HCT116 (cell line): Measurements from ENCODE around the gene ATP7B. TPM values are rescaled to one million over a fixed set of nuclear protein-coding genes. Genes with fewer than 3 reads are reported as not detected.

Experiments
- ATAC-seq: fragments of 200-7000 bp; cut with Tn5 transposase; 2 replicates; pipeline ENCODE4 v1.9.1; 2020; ENCODE audit warnings: mild to moderate bottlenecking, moderate library complexity
- BruUV-seq: library from RNA; stranded (reverse); fragments of 400-500 nt; replicated peaks from 2 replicates; lab custom pipeline; 2021; lab: Mats Ljungman, UMichigan
- CTCF ChIA-PET: fragments of 300-600 bp; sonication (Branson Sonifier 250); formaldehyde crosslinking; loops from one replicate; lab custom pipeline; 2021; ENCODE audit warnings: antibody characterized with exemption; lab: Charles Lee
- POLR2A ChIA-PET: fragments of 300-600, 350-600 bp; sonication (Branson Sonifier 250); formaldehyde crosslinking; loops from one replicate; lab custom pipeline; 2021; ENCODE audit warnings: antibody characterized with exemption; lab: Charles Lee
- RAD21 ChIA-PET, 2 experiments: fragments of 300-600 bp; sonication (Branson Sonifier 250); formaldehyde crosslinking; loops; one replicate each; lab custom pipeline; 2023; ENCODE audit warnings: low total read pairs in 2 of 2; ENCODE audit not compliant: uncharacterized antibody in 2 of 2, unreplicated experiment in 2 of 2, low non-redundant PET in 1 of 2; lab: Charles Lee
- DNase-seq: peaks from one replicate; pipeline ENCODE4 v3.0.0-alpha.2; 2010; ENCODE audit warnings: low read depth, low spot score
- H2AFZ ChIP-seq: fragments of 200-600 bp; shearing (Covaris generic), sonication (generic); 2 replicates; pipeline ENCODE4 v1.6.1; 2017; ENCODE audit warnings: low read depth, mixed run types, mixed read lengths, antibody characterized with exemption, low read length; ENCODE audit not compliant: poor library complexity, severe bottlenecking
- H3K27ac ChIP-seq: 2 replicates; pipeline ENCODE4 v1.5.1; 2012; ENCODE audit warnings: low read depth, low read length
- H3K27me3 ChIP-seq: fragments of 200-600 bp; sonication (generic); 2 replicates; pipeline ENCODE4 v1.6.1; 2016; ENCODE audit warnings: mixed run types, low read length, mixed read lengths; ENCODE audit not compliant: insufficient read depth
- H3K36me3 ChIP-seq, 2 experiments: fragments of 200-500 bp in 1 of 2; fragments of 200-600 bp in 1 of 2; sonication (Bioruptor generic) in 1 of 2; sonication (generic) in 1 of 2; 2 replicates each; pipeline versions ENCODE4 v1.5.1 to v1.6.1; 2014 to 2016; ENCODE audit warnings: low read length in 2 of 2, inconsistent platforms in 1 of 2, mixed read lengths in 1 of 2, mixed run types in 1 of 2; ENCODE audit not compliant: insufficient read depth in 2 of 2, control insufficient read depth in 1 of 2
- H3K4me1 ChIP-seq, 2 experiments: fragments of 200-600 bp in 1 of 2; sonication (generic) in 1 of 2; 2 replicates each; pipeline versions ENCODE4 v1.5.1 to v1.6.1; 2012 to 2017; ENCODE audit warnings: low read length in 2 of 2, inconsistent platforms in 1 of 2, mild to moderate bottlenecking in 1 of 2, mixed read lengths in 1 of 2, mixed run types in 1 of 2, moderate library complexity in 1 of 2; ENCODE audit not compliant: insufficient read depth in 2 of 2, control insufficient read depth in 1 of 2
- H3K4me2 ChIP-seq: fragments of 200-600 bp; sonication (generic); 2 replicates; pipeline ENCODE4 v1.6.1; 2017; ENCODE audit warnings: mixed run types, low read length, mixed read lengths
- H3K4me3 ChIP-seq, 2 experiments: fragments of 200-600 bp in 1 of 2; sonication (generic) in 1 of 2; replicated peaks in 1 of 2; 2 replicates each; pipeline ENCODE4 v1.5.1; 2011 to 2016; ENCODE audit warnings: low read length in 2 of 2, control low read depth in 1 of 2, low read depth in 1 of 2, mild to moderate bottlenecking in 1 of 2, mixed read lengths in 1 of 2, mixed run types in 1 of 2
- H3K79me2 ChIP-seq: fragments of 200-600 bp; sonication (generic); 2 replicates; pipeline ENCODE4 v1.6.1; 2017; ENCODE audit warnings: mild to moderate bottlenecking, mixed run types, low read length, moderate library complexity, mixed read lengths; ENCODE audit not compliant: insufficient read depth
- H3K9ac ChIP-seq: fragments of 200-600 bp; sonication (generic); 2 replicates; pipeline ENCODE4 v1.6.1; 2016; ENCODE audit warnings: low read length, mixed read lengths
- H3K9me2 ChIP-seq: fragments of 200-600 bp; sonication (generic), shearing (Covaris generic); 2 replicates; pipeline ENCODE4 v1.6.1; 2017; ENCODE audit warnings: mixed run types, mild to moderate bottlenecking, moderate library complexity; ENCODE audit not compliant: insufficient read depth
- H3K9me3 ChIP-seq, 2 experiments: fragments of 200-500 bp in 1 of 2; fragments of 200-600 bp in 1 of 2; sonication (Bioruptor generic) in 1 of 2; sonication (generic) in 1 of 2; 2 replicates each; pipeline ENCODE4 v1.6.1; 2014 to 2017; ENCODE audit warnings: low read length in 2 of 2, mixed read lengths in 2 of 2, inconsistent platforms in 1 of 2, low read depth in 1 of 2, mild to moderate bottlenecking in 1 of 2, mixed run types in 1 of 2, moderate library complexity in 1 of 2; ENCODE audit not compliant: control insufficient read depth in 1 of 2, insufficient read depth in 1 of 2
- H4K20me1 ChIP-seq: fragments of 200-600 bp; sonication (generic), shearing (Covaris generic); 2 replicates; pipeline ENCODE4 v1.6.1; 2017; ENCODE audit warnings: mixed run types, mild to moderate bottlenecking, moderate library complexity; ENCODE audit not compliant: insufficient read depth
- CEBPB ChIP-seq: IDR thresholded peaks from 2 replicates; pipeline ENCODE4 v1.6.1; 2012; ENCODE audit warnings: low read depth
- ELF1 ChIP-seq: IDR thresholded peaks from 2 replicates; pipeline ENCODE4 v1.6.1; 2012; ENCODE audit warnings: low read depth, borderline replicate concordance
- EZH2 ChIP-seq: fragments of 200-600 bp; sonication (generic); IDR thresholded peaks from 2 replicates; pipeline ENCODE4 v1.6.1; 2017; ENCODE audit warnings: antibody characterized with exemption, mixed run types
- FOSL1 ChIP-seq: IDR thresholded peaks from 2 replicates; pipeline ENCODE4 v1.6.1; 2012; ENCODE audit warnings: low read depth
- POLR2A ChIP-seq: IDR thresholded peaks from 2 replicates; pipeline ENCODE4 v1.7.0; 2011; ENCODE audit warnings: borderline replicate concordance; ENCODE audit not compliant: insufficient read depth, insufficient read length; ENCODE audit errors: extremely low read depth
- POLR2AphosphoS5 ChIP-seq: IDR thresholded peaks from 2 replicates; pipeline ENCODE4 v1.6.1; 2011; ENCODE audit warnings: mild to moderate bottlenecking, low read depth, low read length, moderate library complexity
- RAD21 ChIP-seq: IDR thresholded peaks from 2 replicates; pipeline ENCODE4 v1.6.1; 2012; ENCODE audit warnings: low read depth, mild to moderate bottlenecking
- SP1 ChIP-seq: IDR thresholded peaks from 2 replicates; pipeline ENCODE4 v1.6.1; 2012; ENCODE audit warnings: low read depth
- SRF ChIP-seq: IDR thresholded peaks from 2 replicates; pipeline ENCODE4 v1.6.1; 2012; ENCODE audit warnings: low read depth
- TCF7L2 ChIP-seq: IDR thresholded peaks from 2 replicates; pipeline ENCODE4 v1.7.0; 2011; ENCODE audit warnings: borderline replicate concordance, inconsistent platforms; ENCODE audit not compliant: insufficient read depth, insufficient read length; ENCODE audit errors: extremely low read depth
- YY1 ChIP-seq: IDR thresholded peaks from 2 replicates; pipeline ENCODE4 v1.6.1; 2011; ENCODE audit warnings: low read length, low read depth, moderate library complexity, mild to moderate bottlenecking; ENCODE audit not compliant: insufficient replicate concordance; ENCODE audit errors: extremely low read depth
- ZFX ChIP-seq: fragments of 450-650 bp; IDR thresholded peaks from 2 replicates; pipeline ENCODE4 v1.6.1; 2017
- ZNF274 ChIP-seq: fragments of 200-500 bp; sonication (Bioruptor generic); IDR thresholded peaks from 2 replicates; pipeline ENCODE4 v1.6.1; 2014; ENCODE audit warnings: mild to moderate bottlenecking, low read depth, low read length, inconsistent platforms
- intact Hi-C: fragments of 100-400 bp; cut with micrococcal nuclease; formaldehyde crosslinking; loops from 2 replicates; pipeline ENCODE4 v1.10.0; 2022
- total RNA-seq: library from RNA; stranded (reverse); gene quantifications from one replicate; pipeline ENCODE4 v1.2.1, GENCODE V29; 2021; ENCODE audit not compliant: unreplicated experiment
- TF ChIP-seq, protein P1 (sequence below): IDR thresholded peaks from 2 replicates; pipeline ENCODE4 v1.6.1; 2012
- TF ChIP-seq, protein P2 (sequence below): IDR thresholded peaks from 2 replicates; pipeline ENCODE4 v1.6.1; 2012
- TF ChIP-seq, protein P3 (sequence below), 3 experiments: fragments of 200-600 bp in 1 of 3; sonication (generic) in 1 of 3; IDR thresholded peaks in 2 of 3; conservative IDR thresholded peaks in 1 of 3; 2 replicates each; pipeline ENCODE4 v1.5.1; 2012 to 2017; ENCODE audit warnings: low read depth in 2 of 3, low read length in 2 of 3, antibody characterized with exemption in 1 of 3, borderline replicate concordance in 1 of 3, control low read depth in 1 of 3, mild to moderate bottlenecking in 1 of 3, mixed read lengths in 1 of 3, mixed run types in 1 of 3, moderate library complexity in 1 of 3; ENCODE audit not compliant: insufficient read depth in 1 of 3

Gene ATP7B
- total RNA-seq, 1 experiment from 2014 or later = 10.3 TPM

DNA sequence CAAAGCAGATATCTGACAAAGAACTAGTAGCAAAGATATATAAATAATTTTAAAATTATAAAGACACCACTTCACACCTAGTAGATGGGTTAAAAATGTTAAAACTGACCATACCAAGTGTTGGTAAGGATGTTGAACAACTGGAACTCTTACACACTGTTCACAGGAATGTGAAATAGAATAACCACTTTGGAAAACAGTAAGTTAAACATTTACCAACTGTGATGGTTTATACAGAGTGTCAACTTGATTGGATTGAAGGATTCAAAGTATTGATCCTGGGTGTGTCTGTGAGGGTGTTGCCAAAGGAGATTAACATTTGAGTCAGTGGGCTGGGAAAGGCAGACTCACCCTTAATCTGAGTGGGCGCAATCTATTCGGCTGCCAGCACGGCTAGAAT, 32.4 kb upstream of the ATP7B start:
- no peak overlapping the region for H3K9ac ChIP-seq

More for the DNA sequence above, 32.4 kb upstream of the ATP7B start:
- no peak overlapping the region for H3K4me2 ChIP-seq
- TF ChIP-seq POLR2A = no peak
- no peak for TF ChIP-seq ZNF274
- TF ChIP-seq EZH2 = no peak
- no peak for TF ChIP-seq ZFX
- no peak for TF ChIP-seq SRF
- no peak for TF ChIP-seq CEBPB
- TF ChIP-seq RAD21 = no peak
- no peak for TF ChIP-seq TCF7L2
- no peak for TF ChIP-seq SP1
- TF ChIP-seq, protein P1, sequence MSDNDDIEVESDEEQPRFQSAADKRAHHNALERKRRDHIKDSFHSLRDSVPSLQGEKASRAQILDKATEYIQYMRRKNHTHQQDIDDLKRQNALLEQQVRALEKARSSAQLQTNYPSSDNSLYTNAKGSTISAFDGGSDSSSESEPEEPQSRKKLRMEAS = no peak
- no peak for TF ChIP-seq FOSL1
- TF ChIP-seq ELF1 = no peak
- TF ChIP-seq, protein P2, sequence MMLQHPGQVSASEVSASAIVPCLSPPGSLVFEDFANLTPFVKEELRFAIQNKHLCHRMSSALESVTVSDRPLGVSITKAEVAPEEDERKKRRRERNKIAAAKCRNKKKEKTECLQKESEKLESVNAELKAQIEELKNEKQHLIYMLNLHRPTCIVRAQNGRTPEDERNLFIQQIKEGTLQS = no peak
- TF ChIP-seq POLR2AphosphoS5 = no peak
- TF ChIP-seq, protein P3, sequence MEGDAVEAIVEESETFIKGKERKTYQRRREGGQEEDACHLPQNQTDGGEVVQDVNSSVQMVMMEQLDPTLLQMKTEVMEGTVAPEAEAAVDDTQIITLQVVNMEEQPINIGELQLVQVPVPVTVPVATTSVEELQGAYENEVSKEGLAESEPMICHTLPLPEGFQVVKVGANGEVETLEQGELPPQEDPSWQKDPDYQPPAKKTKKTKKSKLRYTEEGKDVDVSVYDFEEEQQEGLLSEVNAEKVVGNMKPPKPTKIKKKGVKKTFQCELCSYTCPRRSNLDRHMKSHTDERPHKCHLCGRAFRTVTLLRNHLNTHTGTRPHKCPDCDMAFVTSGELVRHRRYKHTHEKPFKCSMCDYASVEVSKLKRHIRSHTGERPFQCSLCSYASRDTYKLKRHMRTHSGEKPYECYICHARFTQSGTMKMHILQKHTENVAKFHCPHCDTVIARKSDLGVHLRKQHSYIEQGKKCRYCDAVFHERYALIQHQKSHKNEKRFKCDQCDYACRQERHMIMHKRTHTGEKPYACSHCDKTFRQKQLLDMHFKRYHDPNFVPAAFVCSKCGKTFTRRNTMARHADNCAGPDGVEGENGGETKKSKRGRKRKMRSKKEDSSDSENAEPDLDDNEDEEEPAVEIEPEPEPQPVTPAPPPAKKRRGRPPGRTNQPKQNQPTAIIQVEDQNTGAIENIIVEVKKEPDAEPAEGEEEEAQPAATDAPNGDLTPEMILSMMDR (IDR thresholded peaks at IDR 0.05 in 2 of 3, conservative IDR thresholded peaks at IDR 0.05 in 1 of 3; ENCODE audit: borderline replicate concordance in 1 of 3, insufficient read depth in 1 of 3, low read depth in 2 of 3, low read length in 2 of 3) = no peak
- no peak for TF ChIP-seq YY1
- TF ChIP-seq, all 23 proteins: peak for 0
- H3K9me2 ChIP-seq = no peaks in the 10 kb centered on the region
- no peak overlapping the region for H2AFZ ChIP-seq
- H3K4me3 ChIP-seq = no peak overlapping the region
- no peaks in the 10 kb centered on the region for H3K36me3 ChIP-seq
- no peaks in the 10 kb centered on the region for H3K79me2 ChIP-seq
- intact Hi-C loops = no loop called here
- H4K20me1 ChIP-seq = no peaks in the 10 kb centered on the region
- ChIA-PET POLR2A (no interaction called here), RAD21 (no interaction called here), CTCF (no interaction called here)
- H3K27ac ChIP-seq = no peak overlapping the region
- ATAC-seq (no peak), DNase-seq (no peak)
- no peaks in the 10 kb centered on the region for H3K27me3 ChIP-seq
- no TSS peak for BruUV-seq
- no peaks in the 10 kb centered on the region for H3K9me3 ChIP-seq
- H3K4me1 ChIP-seq = no peaks in the 10 kb centered on the region
